SK-N-SH (cell line): ENCODE data around the gene BBIP1.

ENCODE experiments used
- EZH2phosphoT487 ChIP-seq: fragments of 200-600 bp; sonication (generic); IDR thresholded peaks from 2 replicates; pipeline ENCODE4 v1.6.1; 2017; ENCODE audit warnings: low read depth, mixed run types, mild to moderate bottlenecking, antibody characterized with exemption, moderate library complexity, borderline replicate concordance
- GABPA ChIP-seq: IDR thresholded peaks from 2 replicates; pipeline ENCODE4 v1.4.0; 2012; ENCODE audit warnings: low read depth, mild to moderate bottlenecking
- JUND ChIP-seq: IDR thresholded peaks from 2 replicates; pipeline ENCODE4 v1.4.0; 2012
- NFIC ChIP-seq: IDR thresholded peaks from 2 replicates; pipeline ENCODE4 v1.4.0; 2012; ENCODE audit warnings: borderline replicate concordance
- POLR2AphosphoS5 ChIP-seq: IDR thresholded peaks from 2 replicates; pipeline ENCODE4 v1.6.1; 2012; ENCODE audit warnings: low read depth, low read length
- RAD21 ChIP-seq: IDR thresholded peaks from 2 replicates; pipeline ENCODE4 v1.6.1; 2012; ENCODE audit warnings: mild to moderate bottlenecking, low read length
- RFX5 ChIP-seq: IDR thresholded peaks from 2 replicates; pipeline ENCODE4 v1.6.1; 2012; ENCODE audit warnings: mild to moderate bottlenecking, improper control_type of control experiment, low read length
- SMC3 ChIP-seq: IDR thresholded peaks from 2 replicates; pipeline ENCODE4 v1.6.1; 2012; ENCODE audit warnings: low read depth, low read length, improper control_type of control experiment
- TEAD4 ChIP-seq: IDR thresholded peaks from 2 replicates; pipeline ENCODE4 v1.4.0; 2012; ENCODE audit warnings: mild to moderate bottlenecking, borderline replicate concordance; ENCODE audit not compliant: insufficient read depth
- YY1 ChIP-seq: IDR thresholded peaks from 2 replicates; pipeline ENCODE4 v1.4.0; 2012; ENCODE audit warnings: low read depth, mild to moderate bottlenecking
- TF ChIP-seq, protein P1 (sequence below): fragments of 200-600 bp; sonication (generic); IDR thresholded peaks from 2 replicates; pipeline ENCODE4 v1.6.1; 2017; ENCODE audit warnings: antibody characterized with exemption, mild to moderate bottlenecking, moderate library complexity
- TF ChIP-seq, protein P2 (sequence below): IDR thresholded peaks from 2 replicates; pipeline ENCODE4 v1.4.0; 2012; ENCODE audit warnings: low read depth, borderline replicate concordance
- TF ChIP-seq, protein P3 (sequence below): IDR thresholded peaks from 2 replicates; pipeline ENCODE4 v1.4.0; 2012; ENCODE audit warnings: low read depth
- TF ChIP-seq, protein P4 (sequence below): fragments of 150-350 bp; IDR thresholded peaks from 2 replicates; pipeline ENCODE4 v1.6.1; 2017; ENCODE audit warnings: antibody characterized with exemption, low read length, low read depth, borderline replicate concordance

GRCh38 chr10:110863956-110864355 is 55.0 kb downstream of the BBIP1 start:
- TF ChIP-seq, protein P1, sequence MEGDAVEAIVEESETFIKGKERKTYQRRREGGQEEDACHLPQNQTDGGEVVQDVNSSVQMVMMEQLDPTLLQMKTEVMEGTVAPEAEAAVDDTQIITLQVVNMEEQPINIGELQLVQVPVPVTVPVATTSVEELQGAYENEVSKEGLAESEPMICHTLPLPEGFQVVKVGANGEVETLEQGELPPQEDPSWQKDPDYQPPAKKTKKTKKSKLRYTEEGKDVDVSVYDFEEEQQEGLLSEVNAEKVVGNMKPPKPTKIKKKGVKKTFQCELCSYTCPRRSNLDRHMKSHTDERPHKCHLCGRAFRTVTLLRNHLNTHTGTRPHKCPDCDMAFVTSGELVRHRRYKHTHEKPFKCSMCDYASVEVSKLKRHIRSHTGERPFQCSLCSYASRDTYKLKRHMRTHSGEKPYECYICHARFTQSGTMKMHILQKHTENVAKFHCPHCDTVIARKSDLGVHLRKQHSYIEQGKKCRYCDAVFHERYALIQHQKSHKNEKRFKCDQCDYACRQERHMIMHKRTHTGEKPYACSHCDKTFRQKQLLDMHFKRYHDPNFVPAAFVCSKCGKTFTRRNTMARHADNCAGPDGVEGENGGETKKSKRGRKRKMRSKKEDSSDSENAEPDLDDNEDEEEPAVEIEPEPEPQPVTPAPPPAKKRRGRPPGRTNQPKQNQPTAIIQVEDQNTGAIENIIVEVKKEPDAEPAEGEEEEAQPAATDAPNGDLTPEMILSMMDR = no peak
- TF ChIP-seq EZH2phosphoT487 (no peak), YY1 (no peak), NFIC (no peak), POLR2AphosphoS5 (no peak), TEAD4 (no peak), JUND (no peak), RAD21 (no peak), GABPA (no peak), SMC3 (no peak), RFX5 (no peak)
- TF ChIP-seq, protein P2, sequence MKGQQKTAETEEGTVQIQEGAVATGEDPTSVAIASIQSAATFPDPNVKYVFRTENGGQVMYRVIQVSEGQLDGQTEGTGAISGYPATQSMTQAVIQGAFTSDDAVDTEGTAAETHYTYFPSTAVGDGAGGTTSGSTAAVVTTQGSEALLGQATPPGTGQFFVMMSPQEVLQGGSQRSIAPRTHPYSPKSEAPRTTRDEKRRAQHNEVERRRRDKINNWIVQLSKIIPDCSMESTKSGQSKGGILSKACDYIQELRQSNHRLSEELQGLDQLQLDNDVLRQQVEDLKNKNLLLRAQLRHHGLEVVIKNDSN = no peak
- TF ChIP-seq, protein P3, sequence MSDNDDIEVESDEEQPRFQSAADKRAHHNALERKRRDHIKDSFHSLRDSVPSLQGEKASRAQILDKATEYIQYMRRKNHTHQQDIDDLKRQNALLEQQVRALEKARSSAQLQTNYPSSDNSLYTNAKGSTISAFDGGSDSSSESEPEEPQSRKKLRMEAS = no peak
- TF ChIP-seq, protein P4, sequence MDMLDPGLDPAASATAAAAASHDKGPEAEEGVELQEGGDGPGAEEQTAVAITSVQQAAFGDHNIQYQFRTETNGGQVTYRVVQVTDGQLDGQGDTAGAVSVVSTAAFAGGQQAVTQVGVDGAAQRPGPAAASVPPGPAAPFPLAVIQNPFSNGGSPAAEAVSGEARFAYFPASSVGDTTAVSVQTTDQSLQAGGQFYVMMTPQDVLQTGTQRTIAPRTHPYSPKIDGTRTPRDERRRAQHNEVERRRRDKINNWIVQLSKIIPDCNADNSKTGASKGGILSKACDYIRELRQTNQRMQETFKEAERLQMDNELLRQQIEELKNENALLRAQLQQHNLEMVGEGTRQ = no peak
